Loucy (cell line): Measurements from ENCODE around the gene CTNNA2.

ENCODE experiments used
- H2AFZ ChIP-seq: fragments of 200-600 bp; sonication (generic); 2 replicates; pipeline ENCODE4 v1.6.0; 2016; ENCODE audit warnings: antibody characterized with exemption, mild to moderate bottlenecking, low read length, moderate library complexity
- H3F3A ChIP-seq: fragments of 200-600 bp; 2 replicates; pipeline ENCODE4 v1.6.0; 2016; ENCODE audit warnings: antibody characterized with exemption, low read depth, mild to moderate bottlenecking
- H3K27me3 ChIP-seq: fragments of 200-600 bp; sonication (generic); 2 replicates; pipeline ENCODE4 v1.6.1; 2014; ENCODE audit warnings: low read length, mild to moderate bottlenecking; ENCODE audit not compliant: insufficient read depth, poor library complexity, severe bottlenecking
- H3K36me3 ChIP-seq: fragments of 200-600 bp; sonication (generic); 2 replicates; pipeline ENCODE4 v1.6.1; 2016; ENCODE audit warnings: low read length; ENCODE audit not compliant: insufficient read depth
- H3K4me1 ChIP-seq: fragments of 200-600 bp; sonication (generic); 2 replicates; pipeline ENCODE4 v1.5.1; 2014; ENCODE audit warnings: low read length, mild to moderate bottlenecking; ENCODE audit not compliant: insufficient read depth, poor library complexity, severe bottlenecking
- H3K4me2 ChIP-seq: fragments of 200-600 bp; sonication (generic); 2 replicates; pipeline ENCODE4 v1.6.0; 2014; ENCODE audit warnings: antibody characterized with exemption, low read length, low read depth, mild to moderate bottlenecking; ENCODE audit not compliant: poor library complexity, severe bottlenecking
- H3K4me3 ChIP-seq: fragments of 200-600 bp; sonication (generic); 2 replicates; pipeline ENCODE4 v1.5.1; 2014; ENCODE audit warnings: low read length, mild to moderate bottlenecking, mixed read lengths; ENCODE audit not compliant: poor library complexity, severe bottlenecking
- H3K79me2 ChIP-seq: fragments of 200-600 bp; sonication (generic); 2 replicates; pipeline ENCODE4 v1.6.1; 2014; ENCODE audit warnings: low read length; ENCODE audit not compliant: insufficient read depth
- H3K9ac ChIP-seq: fragments of 200-600 bp; sonication (generic); 2 replicates; pipeline ENCODE4 v1.6.0; 2014; ENCODE audit warnings: mild to moderate bottlenecking, low read depth, low read length, moderate library complexity; ENCODE audit not compliant: poor library complexity, severe bottlenecking
- H3K9me2 ChIP-seq: fragments of 200-600 bp; sonication (generic); replicated peaks from 2 replicates; pipeline ENCODE4 v1.6.1; 2016; ENCODE audit warnings: low read depth, low read length, mixed read lengths
- H3K9me3 ChIP-seq: fragments of 200-600 bp; sonication (generic); 2 replicates; pipeline ENCODE4 v1.6.1; 2014; ENCODE audit warnings: mild to moderate bottlenecking, antibody characterized with exemption, low read length, low read depth; ENCODE audit not compliant: insufficient read depth
- H4K20me1 ChIP-seq: fragments of 200-600 bp; sonication (generic); 2 replicates; pipeline ENCODE4 v1.6.0; 2014; ENCODE audit warnings: antibody characterized with exemption, low read length, mild to moderate bottlenecking; ENCODE audit not compliant: insufficient read depth, poor library complexity, severe bottlenecking
- CTCF ChIP-seq: fragments of 200-600 bp; sonication (generic); conservative IDR thresholded peaks from 2 replicates; pipeline ENCODE4 v1.5.1; 2014; ENCODE audit warnings: mild to moderate bottlenecking, antibody characterized with exemption, low read length
- EZH2phosphoT487 ChIP-seq: fragments of 200-600 bp; IDR thresholded peaks from 2 replicates; pipeline ENCODE4 v1.6.1; 2018; ENCODE audit warnings: antibody characterized with exemption, mild to moderate bottlenecking, moderate library complexity, borderline replicate concordance

The CTNNA2 gene

DNA sequence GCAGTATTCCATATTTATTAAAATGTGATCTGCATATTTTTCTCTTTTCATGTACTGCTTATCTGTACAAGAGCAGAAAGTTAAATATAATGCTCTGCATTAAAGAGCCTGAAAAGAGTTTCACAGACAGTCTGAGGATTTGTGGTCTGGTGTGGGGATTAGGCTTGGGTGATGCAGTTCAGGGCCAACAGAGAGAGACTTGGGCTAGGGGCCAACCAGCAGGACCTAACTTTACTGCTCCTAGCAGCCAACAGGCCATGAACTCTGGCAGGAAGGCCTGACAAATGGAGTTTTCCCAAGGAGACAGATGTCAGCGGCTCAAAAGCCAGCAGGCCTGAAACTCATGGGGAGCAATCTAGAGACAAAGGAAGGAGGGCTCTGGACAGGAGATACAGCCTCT is 622.1 kb downstream of the CTNNA2 start:
- Histone ChIP-seq H4K20me1 (no peaks in the 10 kb centered on the region), H3K4me2 (no peak overlapping the region), H3K4me1 (no peaks in the 10 kb centered on the region), H3K9me3 (no peaks in the 10 kb centered on the region), H3K27me3 (no peaks in the 10 kb centered on the region), H3K9ac (no peak overlapping the region), H2AFZ (no peak overlapping the region), H3F3A (no peaks in the 10 kb centered on the region), H3K9me2 (no peaks in the 10 kb centered on the region), H3K36me3 (no peaks in the 10 kb centered on the region), H3K4me3 (no peak overlapping the region), H3K79me2 (no peaks in the 10 kb centered on the region)
- no peak for TF ChIP-seq EZH2phosphoT487
- TF ChIP-seq CTCF = no peak

GRCh38 chr2:80136338-80136737 is 623.5 kb downstream of the CTNNA2 start:
- H3K36me3 ChIP-seq = no peaks in the 10 kb centered on the region
- H3K4me1 ChIP-seq = no peaks in the 10 kb centered on the region
- H3K27me3 ChIP-seq = no peaks in the 10 kb centered on the region
- H3K9ac ChIP-seq = no peak overlapping the region
- H3K9me2 ChIP-seq = no peaks in the 10 kb centered on the region
- H4K20me1 ChIP-seq = no peaks in the 10 kb centered on the region
- H2AFZ ChIP-seq = no peak overlapping the region
- H3K4me3 ChIP-seq = no peak overlapping the region
- TF ChIP-seq CTCF (no peak), EZH2phosphoT487 (no peak)
- no peaks in the 10 kb centered on the region for H3K79me2 ChIP-seq
- no peak overlapping the region for H3K4me2 ChIP-seq
- H3F3A ChIP-seq = no peaks in the 10 kb centered on the region
- H3K9me3 ChIP-seq = no peaks in the 10 kb centered on the region

DNA sequence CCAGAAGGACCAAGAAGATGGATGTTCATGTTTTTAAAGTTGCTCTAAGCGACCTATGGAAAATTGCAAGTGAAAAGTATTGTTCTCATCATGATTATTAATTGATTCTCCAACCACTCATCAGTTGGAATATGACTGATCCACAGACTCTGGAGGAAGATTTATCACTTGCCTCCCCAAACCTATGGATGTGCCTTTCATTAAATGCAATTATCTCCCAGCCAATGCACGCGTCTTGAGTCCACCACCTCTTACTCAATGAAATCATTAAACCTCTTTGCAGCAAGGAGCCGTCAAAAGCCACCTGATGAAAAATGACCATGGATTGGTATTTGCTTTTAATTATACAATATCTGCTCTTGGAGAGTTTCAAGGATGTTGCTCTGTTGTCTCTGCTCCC is 626.1 kb downstream of the CTNNA2 start:
- Histone ChIP-seq H3K4me1 (no peaks in the 10 kb centered on the region), H3K9me2 (no peaks in the 10 kb centered on the region), H3K9ac (no peak overlapping the region), H3K4me3 (no peak overlapping the region), H3K4me2 (no peak overlapping the region), H4K20me1 (no peaks in the 10 kb centered on the region), H3K79me2 (no peaks in the 10 kb centered on the region), H3K27me3 (no peaks in the 10 kb centered on the region), H2AFZ (no peak overlapping the region), H3F3A (no peaks in the 10 kb centered on the region), H3K36me3 (no peaks in the 10 kb centered on the region), H3K9me3 (no peaks in the 10 kb centered on the region)
- TF ChIP-seq EZH2phosphoT487 = no peak
- no peak for TF ChIP-seq CTCF
